IMR-90 (cell line): ENCODE results near the gene CCSER1. TPM values are rescaled to one million over a fixed set of nuclear protein-coding genes. Genes with fewer than 3 reads are reported as not detected.

Experiments
- ATAC-seq: fragments of 200-7000 bp; cut with Tn5 transposase; 2 replicates; pipeline ENCODE4 v1.9.1; 2020; ENCODE audit warnings: low read depth, mild to moderate bottlenecking, moderate library complexity
- BruUV-seq: library from RNA; stranded (reverse); fragments of 400-500 nt; replicated peaks from 2 replicates; lab custom pipeline; 2021; lab: Mats Ljungman, UMichigan
- CTCF ChIA-PET: fragments of 300-600 bp; formaldehyde crosslinking; extraction: SDS; loops from one replicate; lab custom pipeline; 2021; ENCODE audit warnings: antibody characterized with exemption; lab: Yijun Ruan, JAX
- POLR2A ChIA-PET: fragments of 300-600 bp; sonication (Branson Sonifier 250); formaldehyde crosslinking; loops from one replicate; lab custom pipeline; 2022; ENCODE audit warnings: antibody characterized with exemption; ENCODE audit not compliant: unreplicated experiment; lab: Charles Lee
- DNase-seq: peaks from one replicate; pipeline ENCODE4 v3.0.0; 2013
- H2AFZ ChIP-seq: replicated peaks from 2 replicates; pipeline ENCODE3; 2013; ENCODE audit warnings: low read length, mild to moderate bottlenecking; ENCODE audit not compliant: poor library complexity
- H2AK5ac ChIP-seq: 2 replicates; pipeline ENCODE4 v1.6.1; 2013; ENCODE audit warnings: low read depth, low read length, inconsistent platforms
- H2AK9ac ChIP-seq: replicated peaks from 2 replicates; pipeline ENCODE3; 2013; ENCODE audit warnings: mild to moderate bottlenecking, low read depth, low read length, moderate library complexity; ENCODE audit not compliant: poor library complexity
- H2BK120ac ChIP-seq: 2 replicates; pipeline ENCODE4 v1.6.1; 2013; ENCODE audit warnings: low read depth, low read length, inconsistent platforms
- H2BK15ac ChIP-seq: 3 replicates; pipeline ENCODE4 v1.6.1; 2013; ENCODE audit warnings: low read depth, low read length, inconsistent platforms
- H2BK20ac ChIP-seq: 2 replicates; pipeline ENCODE4 v1.6.1; 2013; ENCODE audit warnings: low read depth, mild to moderate bottlenecking, inconsistent platforms, low read length, moderate library complexity
- H2BK5ac ChIP-seq: 2 replicates; pipeline ENCODE4 v1.6.1; 2013; ENCODE audit warnings: mild to moderate bottlenecking, low read depth, low read length, inconsistent platforms; ENCODE audit not compliant: poor library complexity, severe bottlenecking
- H3K14ac ChIP-seq: replicated peaks from 2 replicates; pipeline ENCODE4 v1.6.1; 2013; ENCODE audit warnings: low read depth, low read length, inconsistent platforms
- H3K18ac ChIP-seq: 2 replicates; pipeline ENCODE4 v1.6.1; 2013; ENCODE audit warnings: low read depth, low read length, control low read depth
- H3K23ac ChIP-seq: 2 replicates; pipeline ENCODE4 v1.6.1; 2013; ENCODE audit warnings: low read depth, low read length, inconsistent platforms
- H3K27ac ChIP-seq: 2 replicates; pipeline ENCODE4 v1.5.1; 2013; ENCODE audit warnings: mild to moderate bottlenecking, control low read depth, low read length; ENCODE audit not compliant: insufficient read depth
- H3K27me3 ChIP-seq: 2 replicates; pipeline ENCODE4 v1.6.1; 2013; ENCODE audit warnings: low read length; ENCODE audit not compliant: control insufficient read depth, insufficient read depth
- H3K36me3 ChIP-seq: 2 replicates; pipeline ENCODE4 v1.6.1; 2013; ENCODE audit warnings: low read length, mixed read lengths; ENCODE audit not compliant: control insufficient read depth, insufficient read depth
- H3K4ac ChIP-seq: 2 replicates; pipeline ENCODE4 v1.6.1; 2013; ENCODE audit warnings: low read depth, low read length, inconsistent platforms
- H3K4me1 ChIP-seq: 2 replicates; pipeline ENCODE4 v1.6.1; 2013; ENCODE audit warnings: low read length, mixed read lengths; ENCODE audit not compliant: control insufficient read depth, insufficient read depth
- H3K4me2 ChIP-seq: 2 replicates; pipeline ENCODE4 v1.6.1; 2013; ENCODE audit warnings: low read depth, mild to moderate bottlenecking, control low read depth, low read length, moderate library complexity
- H3K4me3 ChIP-seq: 2 replicates; pipeline ENCODE4 v1.5.1; 2013; ENCODE audit warnings: low read depth, mild to moderate bottlenecking, control low read depth, low read length, moderate library complexity; ENCODE audit not compliant: insufficient read depth
- H3K56ac ChIP-seq: 2 replicates; pipeline ENCODE4 v1.6.1; 2013; ENCODE audit warnings: low read length, inconsistent platforms; ENCODE audit not compliant: insufficient read depth; ENCODE audit errors: extremely low read depth
- H3K79me1 ChIP-seq, 2 experiments: 2 replicates each; pipeline ENCODE4 v1.6.1; 2013; ENCODE audit warnings: low read length in 2 of 2, inconsistent platforms in 1 of 2, low read depth in 1 of 2
- H3K9ac ChIP-seq: 2 replicates; pipeline ENCODE4 v1.6.1; 2013; ENCODE audit warnings: low read depth, low read length, control low read depth
- H3K9me1 ChIP-seq: 2 replicates; pipeline ENCODE4 v1.6.1; 2013; ENCODE audit warnings: low read length, inconsistent platforms; ENCODE audit not compliant: insufficient read depth
- H3K9me3 ChIP-seq: 2 replicates; pipeline ENCODE4 v1.6.1; 2013; ENCODE audit warnings: low read length; ENCODE audit not compliant: control insufficient read depth, insufficient read depth
- H4K20me1 ChIP-seq: 2 replicates; pipeline ENCODE4 v1.6.1; 2013; ENCODE audit warnings: low read length, inconsistent platforms; ENCODE audit not compliant: insufficient read depth
- H4K5ac ChIP-seq: 2 replicates; pipeline ENCODE4 v1.6.1; 2013; ENCODE audit warnings: mild to moderate bottlenecking, low read depth, low read length, control low read depth
- H4K8ac ChIP-seq, 2 experiments: 2 replicates each; pipeline ENCODE4 v1.6.1; 2013; ENCODE audit warnings: low read depth in 2 of 2, low read length in 2 of 2, control low read depth in 1 of 2, inconsistent platforms in 1 of 2
- H4K91ac ChIP-seq: 2 replicates; pipeline ENCODE4 v1.6.1; 2013; ENCODE audit warnings: low read depth, low read length, inconsistent platforms; ENCODE audit not compliant: insufficient read depth
- BHLHE40 ChIP-seq: fragments of 150-350 bp; IDR thresholded peaks from 2 replicates; pipeline ENCODE4 v1.6.1; 2016; ENCODE audit warnings: mild to moderate bottlenecking, low read depth, low read length
- CEBPB ChIP-seq: IDR thresholded peaks from 2 replicates; pipeline ENCODE4 v1.6.1; 2012; ENCODE audit warnings: low read depth, low read length, improper control_type of control experiment
- CHD1 ChIP-seq: IDR thresholded peaks from 2 replicates; pipeline ENCODE4 v1.6.1; 2012; ENCODE audit warnings: low read depth, low read length, improper control_type of control experiment
- CTCF ChIP-seq: conservative IDR thresholded peaks from 2 replicates; pipeline ENCODE4 v1.5.1; 2012; ENCODE audit warnings: mild to moderate bottlenecking, low read depth, low read length, improper control_type of control experiment
- ELK1 ChIP-seq: fragments of 150-350 bp; IDR thresholded peaks from 2 replicates; pipeline ENCODE4 v1.6.1; 2016; ENCODE audit warnings: low read depth, mild to moderate bottlenecking, low read length, moderate library complexity, borderline replicate concordance
- FOS ChIP-seq: fragments of 150-350 bp; IDR thresholded peaks from 2 replicates; pipeline ENCODE4 v1.6.1; 2016; ENCODE audit warnings: low read depth, low read length
- MAFK ChIP-seq: IDR thresholded peaks from 2 replicates; pipeline ENCODE4 v1.6.1; 2012; ENCODE audit warnings: low read depth, low read length, improper control_type of control experiment
- MAZ ChIP-seq: IDR thresholded peaks from 2 replicates; pipeline ENCODE4 v1.6.1; 2012; ENCODE audit warnings: low read depth, mild to moderate bottlenecking, low read length, improper control_type of control experiment, moderate library complexity, borderline replicate concordance
- NFE2L2 ChIP-seq: fragments of 150-350 bp; IDR thresholded peaks from 2 replicates; pipeline ENCODE4 v1.6.1; 2016; ENCODE audit warnings: low read depth, mild to moderate bottlenecking, low read length
- POLR2A ChIP-seq: IDR thresholded peaks from 2 replicates; pipeline ENCODE4 v1.6.1; 2012; ENCODE audit warnings: mild to moderate bottlenecking, low read depth, low read length
- RAD21 ChIP-seq: IDR thresholded peaks from 2 replicates; pipeline ENCODE4 v1.6.1; 2012; ENCODE audit warnings: low read length, improper control_type of control experiment
- RCOR1 ChIP-seq: IDR thresholded peaks from 2 replicates; pipeline ENCODE4 v1.6.1; 2012; ENCODE audit warnings: mild to moderate bottlenecking, low read length, improper control_type of control experiment; ENCODE audit not compliant: insufficient replicate concordance
- RFX5 ChIP-seq: IDR thresholded peaks from 2 replicates; pipeline ENCODE4 v1.8.0; 2012; ENCODE audit warnings: low read depth, mild to moderate bottlenecking, low read length, moderate library complexity
- SMC3 ChIP-seq: fragments of 150-350 bp; IDR thresholded peaks from 2 replicates; pipeline ENCODE4 v1.6.1; 2016; ENCODE audit warnings: low read depth, mild to moderate bottlenecking, antibody characterized with exemption, low read length, moderate library complexity
- WGBS, 2 experiments: methylation state at CpG; one replicate each; pipeline versions ENCODE4 v1.1.5 to v1.1.7; 2013; ENCODE audit warnings: missing lambda C conversion rate in 2 of 2; ENCODE audit not compliant: insufficient read length in 1 of 2; ENCODE audit errors: extremely low coverage in 2 of 2; 5-methylcytosine and 5-hydroxymethylcytosine counted together
- dilution Hi-C: fragments of 300-500 bp; cut with HindIII; formaldehyde crosslinking; loops from one replicate; pipeline ENCODE4 v1.14.3; 2018; ENCODE audit warnings: low sequenced_read_pairs; ENCODE audit not compliant: unreplicated experiment
- in situ Hi-C: fragments of 300-500 bp; cut with MboI; formaldehyde crosslinking; loops from 3 replicates; pipeline ENCODE4 v1.14.3; 2019; ENCODE audit warnings: low sequenced_read_pairs, inconsistent platforms, mixed read lengths
- intact Hi-C: fragments of 100-400 bp; cut with micrococcal nuclease; formaldehyde crosslinking; loops from 2 replicates; pipeline ENCODE4 v1.10.0; 2022
- polyA plus RNA-seq, 3 experiments: library from polyadenylated mRNA; depleted of rRNA; stranded (reverse); fragments of >200 nt; gene quantifications; 2 replicates each; pipeline ENCODE4 v1.2.3, GENCODE V29; 2012; ENCODE audit warnings: low replicate concordance in 1 of 3
- total RNA-seq: library from RNA; depleted of rRNA; stranded (reverse); fragments of >200 nt; gene quantifications from 2 replicates; pipeline ENCODE4 v1.2.3, GENCODE V29; 2012

The CCSER1 gene
- total and polyA plus RNA-seq, 2 of the 4 experiments (the other 2 are of a cell fraction), result not detected

GRCh38 chr4:91621446-91621845 lies 1494.3 kb downstream of the CCSER1 start:
- H3K4me3 ChIP-seq, result no peak overlapping the region
- H3K14ac ChIP-seq, result no peak overlapping the region
- H3K27me3 ChIP-seq, result no peaks in the 10 kb centered on the region
- dilution Hi-C loops (no loop called here), intact Hi-C loops (no loop called here), in situ Hi-C loops (no loop called here)
- no peaks in the 10 kb centered on the region for H3K79me1 ChIP-seq
- H4K5ac ChIP-seq, result no peak overlapping the region
- H3K9me3 ChIP-seq, result peaks cover 3% of the 10 kb centered on the region; the same call in 1 of the 2 replicates
- H4K20me1 ChIP-seq, result no peaks in the 10 kb centered on the region
- DNase-seq (no peak), ATAC-seq (no peak)
- H2BK15ac ChIP-seq, result no peak overlapping the region
- no CpG with 5 or more reads among the region's 1 CpG for WGBS, 2 experiments
- ChIA-PET POLR2A (no interaction called here), CTCF (no interaction called here)
- H3K9me1 ChIP-seq, result no peaks in the 10 kb centered on the region
- H3K4me2 ChIP-seq, result no peak overlapping the region
- no peak overlapping the region for H2AFZ ChIP-seq
- no peak for TF ChIP-seq RAD21
- no peak for TF ChIP-seq ELK1
- TF ChIP-seq BHLHE40, result no peak
- no peak for TF ChIP-seq POLR2A
- TF ChIP-seq SMC3, result no peak
- no peak for TF ChIP-seq FOS
- no peak for TF ChIP-seq RFX5
- no peak for TF ChIP-seq RCOR1
- TF ChIP-seq MAZ, result no peak
- TF ChIP-seq MAFK, result no peak
- TF ChIP-seq CTCF, result no peak
- no peak for TF ChIP-seq NFE2L2
- TF ChIP-seq CEBPB, result no peak
- no peak for TF ChIP-seq CHD1
- H3K56ac ChIP-seq, result no peak overlapping the region
- no peak overlapping the region for H3K9ac ChIP-seq
- H3K23ac ChIP-seq, result no peak overlapping the region
- no peak overlapping the region for H3K4ac ChIP-seq
- no peak overlapping the region for H4K8ac ChIP-seq
- H2AK9ac ChIP-seq, result no peak overlapping the region
- H2AK5ac ChIP-seq, result no peak overlapping the region
- no peak overlapping the region for H2BK20ac ChIP-seq
- no peak overlapping the region for H4K91ac ChIP-seq
- H3K18ac ChIP-seq, result no peak overlapping the region
- H3K36me3 ChIP-seq, result no peaks in the 10 kb centered on the region
- no peak overlapping the region for H2BK120ac ChIP-seq
- H3K4me1 ChIP-seq, result no peaks in the 10 kb centered on the region
- no peak overlapping the region for H3K27ac ChIP-seq
- no TSS peak for BruUV-seq
- no peak overlapping the region for H2BK5ac ChIP-seq
